Adipocyte (in vitro differentiated cells): ENCODE measurements around the gene RAB11FIP5.
"Not testable (repeated sequence)": the region's sequence is repeated elsewhere in the genome, so short reads cannot be mapped to it uniquely, and the experiment has no call there.

Experiments used
- DNase-seq: peaks from one replicate; pipeline ENCODE4 v3.0.0-alpha.2; 2015; ENCODE audit warnings: low read depth
- H3K27me3 ChIP-seq: replicated peaks from 2 replicates; pipeline ENCODE4 v1.7.0; 2013; ENCODE audit warnings: mild to moderate bottlenecking, low read length, moderate library complexity; ENCODE audit not compliant: control insufficient read depth, insufficient read depth
- H3K36me3 ChIP-seq: 2 replicates; pipeline ENCODE4 v1.7.0; 2013; ENCODE audit warnings: low read length, mild to moderate bottlenecking, moderate library complexity; ENCODE audit not compliant: control insufficient read depth, insufficient read depth, severe bottlenecking
- H3K4me1 ChIP-seq: 2 replicates; pipeline ENCODE4 v1.7.0; 2013; ENCODE audit warnings: mild to moderate bottlenecking, low read length, moderate library complexity; ENCODE audit not compliant: control insufficient read depth, insufficient read depth
- H3K4me3 ChIP-seq: 2 replicates; pipeline ENCODE4 v1.7.0; 2013; ENCODE audit warnings: mild to moderate bottlenecking, low read length, moderate library complexity
- H3K9ac ChIP-seq: 2 replicates; pipeline ENCODE4 v1.7.0; 2013; ENCODE audit warnings: mild to moderate bottlenecking, low read length, moderate library complexity
- H3K9me3 ChIP-seq: 2 replicates; pipeline ENCODE4 v1.7.0; 2013; ENCODE audit warnings: mild to moderate bottlenecking, low read length, moderate library complexity; ENCODE audit not compliant: control insufficient read depth

Gene RAB11FIP5

DNA sequence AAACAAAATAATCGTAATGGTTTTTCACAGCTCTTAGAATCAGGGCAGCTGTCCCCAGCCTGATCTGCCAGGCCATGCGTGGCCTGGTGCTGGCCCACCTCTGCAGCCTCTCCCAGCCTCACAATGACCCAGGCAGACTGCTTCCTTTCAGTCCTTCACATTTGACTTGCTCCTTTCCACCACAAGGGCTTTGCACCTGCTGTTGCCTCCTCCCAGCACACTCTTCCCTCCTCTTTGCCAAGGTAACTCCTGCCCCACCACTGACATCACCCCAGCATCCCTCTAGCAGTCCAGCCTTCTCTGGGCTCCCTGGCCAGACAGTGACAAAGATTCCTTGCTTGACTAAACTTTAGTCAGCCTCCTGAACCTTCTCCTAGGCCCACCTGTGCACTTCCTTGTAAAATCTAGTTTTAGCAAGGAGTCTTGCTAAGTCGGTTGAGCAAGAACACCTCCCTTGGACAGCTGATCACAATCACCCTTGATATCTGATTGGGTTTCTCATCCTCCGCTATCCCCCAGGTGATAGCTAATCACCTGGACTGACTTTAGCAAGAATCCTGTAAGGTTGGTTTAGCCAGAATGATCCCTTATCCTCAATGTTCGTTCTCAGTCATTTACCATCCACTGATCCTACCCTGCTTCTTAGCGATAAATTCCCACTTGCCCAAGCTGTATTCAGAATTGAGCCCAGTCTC lies 16.2 kb upstream of the RAB11FIP5 start:
- no peak overlapping the region for H3K4me3 ChIP-seq
- no peaks in the 10 kb centered on the region for H3K4me1 ChIP-seq
- no peak for DNase-seq
- no peaks in the 10 kb centered on the region for H3K9me3 ChIP-seq
- H3K9ac ChIP-seq, result no peak overlapping the region
- no peaks in the 10 kb centered on the region for H3K27me3 ChIP-seq
- H3K36me3 ChIP-seq, result no peaks in the 10 kb centered on the region

DNA sequence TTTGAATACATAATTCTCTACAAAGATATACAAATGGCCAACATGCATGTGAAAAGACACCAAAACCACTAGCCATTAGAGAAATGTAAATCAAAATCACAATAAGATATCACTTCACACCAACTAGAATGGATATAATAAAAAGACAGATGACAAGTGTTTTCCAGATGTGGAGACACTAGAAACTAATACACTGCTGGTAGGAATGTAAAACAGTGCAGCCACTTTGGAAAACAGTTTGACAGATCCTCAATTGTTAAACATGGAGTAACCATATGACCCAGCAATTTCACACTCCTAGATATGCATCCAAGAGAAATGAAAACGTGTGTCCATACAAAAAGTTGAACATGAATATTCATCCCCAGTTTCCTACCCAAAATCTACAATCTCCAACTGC lies 9.8 kb upstream of the RAB11FIP5 start:
- Histone ChIP-seq H3K4me1 (peaks cover 2% of the 10 kb centered on the region), H3K36me3 (no peaks in the 10 kb centered on the region), H3K9me3 (no peaks in the 10 kb centered on the region), H3K27me3 (no peaks in the 10 kb centered on the region), H3K4me3 (no peak overlapping the region), H3K9ac (no peak overlapping the region)
- DNase-seq, result no peak

DNA sequence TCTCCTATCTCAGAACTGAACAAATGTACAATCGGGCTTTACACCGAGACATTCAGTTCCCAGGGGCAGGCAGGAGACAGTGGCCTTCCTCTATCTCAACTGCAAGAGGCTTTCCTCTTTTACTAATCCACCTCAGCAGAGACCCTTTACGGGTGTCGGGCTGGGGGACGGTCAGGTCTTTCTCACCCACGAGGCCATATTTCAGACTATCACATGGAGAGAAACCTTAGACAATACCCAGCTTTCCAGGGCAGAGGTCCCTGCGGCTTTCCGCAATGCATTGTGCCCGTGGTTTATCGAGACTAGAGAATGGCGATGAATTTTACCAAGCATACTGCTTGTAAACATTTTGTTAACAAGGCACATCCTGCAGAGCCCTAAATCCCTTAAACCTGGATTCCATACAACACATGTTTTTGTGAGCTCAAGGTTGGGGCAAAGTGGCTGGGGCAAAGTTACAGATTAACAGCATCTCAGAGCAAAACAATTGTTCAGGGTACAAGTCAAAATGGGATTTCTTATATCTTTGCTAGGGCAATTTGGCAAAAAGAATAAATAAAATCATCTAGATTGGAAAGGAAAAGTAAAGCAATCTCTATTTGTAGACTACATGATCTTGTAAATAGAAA lies 7.0 kb upstream of the RAB11FIP5 start:
- not testable (repeated sequence) for H3K27me3 ChIP-seq, H3K4me1 ChIP-seq, H3K36me3 ChIP-seq, DNase-seq, H3K9ac ChIP-seq, H3K9me3 ChIP-seq, H3K4me3 ChIP-seq

DNA sequence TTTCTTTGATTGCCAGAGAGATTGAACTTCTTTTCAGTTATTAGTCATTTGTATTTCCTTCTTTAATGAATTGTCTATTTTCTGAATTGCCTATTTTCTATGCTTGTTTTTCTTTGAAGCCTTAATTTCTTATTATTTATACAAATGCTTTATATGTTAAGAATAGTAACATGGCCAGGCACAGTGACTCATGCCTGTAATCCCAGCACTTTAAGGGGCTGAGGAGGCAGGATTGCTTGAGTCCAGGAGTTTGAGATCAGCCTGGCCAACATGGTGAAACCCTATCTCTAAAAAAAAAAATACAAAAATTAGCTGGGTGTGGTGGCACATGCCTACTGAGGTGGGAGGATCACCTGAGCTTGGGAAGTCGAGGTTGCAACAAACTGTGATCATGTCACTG lies 4.7 kb upstream of the RAB11FIP5 start:
- H3K9me3 ChIP-seq, result no peaks in the 10 kb centered on the region
- H3K4me1 ChIP-seq, result peaks cover 6% of the 10 kb centered on the region
- H3K36me3 ChIP-seq, result no peaks in the 10 kb centered on the region
- H3K9ac ChIP-seq, result no peak overlapping the region
- peak; percentile 38 for DNase-seq
- no peaks in the 10 kb centered on the region for H3K27me3 ChIP-seq
- no peak overlapping the region for H3K4me3 ChIP-seq

DNA sequence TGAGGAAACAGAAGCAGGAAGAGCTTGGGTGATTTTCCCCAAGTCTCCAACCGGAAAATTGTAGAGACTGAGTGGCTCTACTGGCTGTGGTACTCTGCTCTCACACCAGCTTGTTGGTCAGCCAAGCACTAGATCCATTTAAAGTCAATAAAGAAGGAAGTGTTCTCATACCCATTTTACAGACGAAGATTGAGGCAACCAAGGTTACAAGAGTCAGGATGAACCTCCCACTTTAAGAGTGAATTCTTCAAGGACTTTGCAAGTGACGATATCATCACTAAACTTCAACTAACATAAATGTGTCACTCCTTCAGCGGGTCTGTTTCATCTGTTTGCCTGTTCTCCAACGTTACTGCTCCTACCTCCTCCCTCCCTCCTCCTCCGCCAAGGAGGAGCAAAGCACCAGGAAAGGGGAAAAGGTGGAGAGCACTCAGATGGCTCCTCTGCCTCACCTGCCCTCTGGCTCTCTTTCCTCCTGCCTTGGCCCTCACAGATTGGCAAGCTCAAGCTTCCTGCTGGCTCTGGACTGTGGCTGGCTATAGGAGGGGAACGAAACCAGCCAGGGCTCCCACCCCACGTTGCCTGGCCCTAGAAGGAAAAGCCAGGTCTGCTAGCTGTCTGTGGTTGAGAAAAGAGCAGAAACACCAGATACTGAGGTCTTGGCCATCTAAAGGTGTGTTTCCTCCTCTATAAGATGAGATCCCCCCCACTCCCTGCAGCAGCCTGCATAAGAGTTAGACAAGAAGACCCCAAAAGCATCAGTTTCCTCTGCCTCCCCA lies 3.6 kb upstream of the RAB11FIP5 start:
- peaks cover 6% of the 10 kb centered on the region for H3K4me1 ChIP-seq
- H3K4me3 ChIP-seq, result no peak overlapping the region
- no peaks in the 10 kb centered on the region for H3K9me3 ChIP-seq
- H3K9ac ChIP-seq, result no peak overlapping the region
- H3K27me3 ChIP-seq, result no peaks in the 10 kb centered on the region
- no peak for DNase-seq
- no peaks in the 10 kb centered on the region for H3K36me3 ChIP-seq

DNA sequence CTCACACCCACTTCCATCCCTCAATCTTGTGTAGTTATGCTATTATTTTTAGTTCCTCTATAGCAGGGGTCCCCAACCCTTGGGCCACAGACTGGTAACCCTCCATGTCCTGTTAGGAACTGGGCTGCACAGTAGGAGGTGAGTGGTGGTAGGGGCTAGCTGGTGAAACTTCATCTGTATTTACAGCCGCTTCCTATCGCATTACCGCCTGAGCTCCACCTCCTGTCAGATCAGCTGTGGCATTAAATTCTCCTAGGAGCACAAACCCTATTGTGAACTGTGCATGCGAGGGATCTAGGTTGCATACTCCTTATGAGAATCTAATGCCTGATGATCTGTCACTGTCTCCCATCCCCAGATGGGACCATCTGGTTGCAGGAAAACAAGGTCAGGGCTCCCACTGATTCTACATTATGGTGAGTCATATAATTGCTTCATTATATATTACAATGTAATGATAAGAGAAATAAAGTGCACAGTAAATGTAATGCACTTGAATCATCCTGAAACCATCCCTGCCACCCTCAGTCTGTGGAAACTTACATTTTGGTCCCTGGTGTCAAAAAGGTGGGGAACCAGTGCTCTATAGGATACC lies 1.6 kb upstream of the RAB11FIP5 start:
- Histone ChIP-seq H3K9ac (peak overlapping the region; percentile 90), H3K27me3 (no peaks in the 10 kb centered on the region), H3K36me3 (no peaks in the 10 kb centered on the region), H3K4me3 (no peak overlapping the region), H3K9me3 (no peaks in the 10 kb centered on the region), H3K4me1 (peaks cover 23% of the 10 kb centered on the region)
- peak; percentile 10 for DNase-seq

DNA sequence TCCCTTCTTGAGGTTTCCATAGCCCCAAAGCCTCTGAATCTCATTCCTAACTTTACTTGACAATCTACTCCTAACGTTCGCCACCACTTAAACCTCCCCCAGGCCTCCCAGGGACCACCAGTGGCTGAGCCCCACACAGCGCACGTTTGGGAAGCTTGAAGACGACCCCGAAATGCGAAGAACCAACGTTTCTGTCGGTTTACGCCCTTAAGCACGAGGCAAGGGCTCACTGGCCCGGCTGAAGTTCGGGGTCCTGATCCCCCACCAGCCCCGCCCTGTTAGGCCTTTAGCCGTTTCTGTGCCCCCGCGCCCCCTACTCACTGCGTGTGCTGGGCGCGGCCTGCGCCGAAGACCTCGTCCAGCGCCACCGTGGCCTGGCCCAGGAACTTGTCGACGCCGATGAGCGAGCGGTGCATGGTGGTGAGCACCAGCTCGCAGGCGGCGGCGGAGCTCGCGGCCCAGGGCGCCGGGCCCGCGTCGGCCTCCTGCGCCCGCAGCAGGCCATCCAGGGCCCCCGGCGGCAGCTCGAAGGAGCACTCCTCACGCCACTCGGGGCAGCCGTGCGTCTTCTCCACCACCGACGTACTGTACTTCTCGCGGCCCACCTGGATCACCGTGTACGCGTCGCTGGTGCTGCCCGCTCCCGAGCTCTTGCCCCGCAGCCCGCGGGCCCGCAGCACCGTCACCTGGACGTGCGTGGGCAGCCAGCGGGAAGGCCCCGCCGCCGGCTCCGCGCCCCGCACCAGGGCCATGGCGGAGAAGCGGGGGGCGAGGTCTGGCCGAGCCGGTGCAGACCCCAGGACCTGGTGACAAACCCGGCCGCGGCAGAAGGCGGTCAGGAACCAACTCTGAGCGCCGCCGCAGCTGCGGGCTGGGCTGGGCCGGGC lies 479 bp downstream of the RAB11FIP5 start:
- Histone ChIP-seq H3K27me3 (no peaks in the 10 kb centered on the region), H3K9ac (peak overlapping the region; percentile 97), H3K36me3 (no peaks in the 10 kb centered on the region), H3K9me3 (no peaks in the 10 kb centered on the region), H3K4me3 (peak overlapping the region; percentile 93), H3K4me1 (peaks cover 26% of the 10 kb centered on the region)
- DNase-seq, result peak; percentile 74

DNA sequence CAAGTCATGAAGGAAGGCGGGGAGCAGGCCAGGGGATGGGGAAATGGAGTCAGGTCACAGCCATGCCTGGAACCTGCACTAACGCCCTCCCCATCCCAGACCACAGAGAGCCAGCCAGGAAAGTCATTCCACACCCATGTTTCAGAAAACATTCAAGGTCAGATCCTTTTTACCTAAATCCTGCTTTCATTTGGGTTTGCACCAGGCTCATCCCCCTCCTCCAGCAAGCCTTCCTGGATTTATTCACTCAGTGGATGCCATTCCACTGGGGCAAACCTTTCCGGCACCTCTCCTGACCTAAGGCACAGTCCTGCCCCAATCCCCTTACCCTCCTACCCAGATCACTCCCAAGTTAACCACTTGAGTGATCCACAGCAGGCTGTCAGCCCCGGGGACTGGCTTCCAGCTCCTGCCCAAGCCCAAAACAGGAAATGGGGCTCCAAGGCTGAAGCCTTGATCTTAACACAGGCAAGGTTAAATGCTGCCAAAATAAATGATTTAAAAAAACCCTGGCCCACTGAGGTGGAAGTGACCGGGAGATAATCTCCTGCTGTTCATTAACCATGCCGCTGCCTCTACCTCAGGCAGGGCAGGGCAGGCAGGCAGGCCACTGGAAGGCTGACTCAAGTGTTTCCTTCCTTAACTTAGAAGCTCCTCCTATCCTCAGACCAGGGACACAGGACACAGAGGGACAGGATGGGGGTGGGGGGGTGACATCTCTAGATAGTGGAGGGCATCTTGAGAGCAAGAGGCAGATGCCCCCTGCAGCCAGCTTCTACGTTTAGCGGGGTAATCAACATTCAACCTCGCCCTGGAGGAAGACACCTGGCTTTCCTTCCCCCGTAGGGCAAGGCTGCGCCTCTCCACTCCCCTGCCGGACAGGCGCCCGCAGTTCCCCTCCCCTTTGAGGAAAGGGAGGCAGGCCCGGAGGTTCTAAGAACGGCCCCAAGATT lies 1.4 kb downstream of the RAB11FIP5 start:
- H3K9ac ChIP-seq, result peak overlapping the region; percentile 97
- peak; percentile 64 for DNase-seq
- peak overlapping the region; percentile 93 for H3K4me3 ChIP-seq
- H3K36me3 ChIP-seq, result no peaks in the 10 kb centered on the region
- no peaks in the 10 kb centered on the region for H3K9me3 ChIP-seq
- H3K27me3 ChIP-seq, result no peaks in the 10 kb centered on the region
- H3K4me1 ChIP-seq, result peaks cover 36% of the 10 kb centered on the region

DNA sequence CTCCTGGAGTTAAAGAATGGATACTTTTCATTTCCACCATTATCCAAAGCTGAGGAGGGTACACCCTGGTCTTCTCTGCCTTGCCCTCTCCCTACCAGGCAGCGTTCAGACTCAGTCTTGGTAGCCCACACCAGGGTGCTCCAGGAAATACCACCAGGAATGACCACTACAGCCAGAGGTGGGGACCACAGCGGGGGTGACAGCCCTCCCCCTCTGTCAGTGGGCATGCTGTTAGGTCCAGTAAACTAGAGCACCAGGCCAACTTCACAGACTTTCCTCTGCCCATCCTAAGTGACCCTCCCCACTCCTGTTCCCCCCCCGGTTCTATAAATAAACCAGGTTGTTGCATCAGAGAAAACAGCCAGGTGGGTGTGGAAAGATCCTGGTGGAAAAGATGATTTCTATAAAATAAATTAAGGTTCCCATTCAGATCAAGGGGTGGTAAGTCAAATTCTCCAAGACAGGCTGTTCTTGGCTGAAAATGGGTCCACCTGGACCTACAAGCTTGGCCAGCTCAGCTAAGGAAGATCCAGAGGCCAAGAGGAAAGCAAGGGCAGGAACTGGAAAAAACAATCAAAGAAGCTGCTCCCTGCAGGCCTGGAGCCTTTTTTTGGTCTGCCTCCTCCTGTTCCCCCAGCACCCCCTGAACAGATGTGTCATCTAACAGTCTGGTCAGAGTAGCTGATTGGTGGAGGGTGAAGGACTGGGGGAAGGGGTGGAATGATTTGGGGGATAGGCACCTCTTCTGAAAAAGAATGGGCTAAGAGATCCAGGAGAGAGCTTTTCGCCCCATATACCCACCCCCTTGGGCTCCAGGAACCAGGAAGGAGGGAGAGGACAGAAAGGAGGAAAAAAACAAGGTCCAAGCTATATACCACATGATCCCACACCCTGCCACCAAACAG lies 2.3 kb downstream of the RAB11FIP5 start:
- Histone ChIP-seq H3K4me1 (peaks cover 45% of the 10 kb centered on the region), H3K27me3 (no peaks in the 10 kb centered on the region), H3K4me3 (peak overlapping the region; percentile 93), H3K36me3 (no peaks in the 10 kb centered on the region), H3K9ac (peak overlapping the region; percentile 97), H3K9me3 (no peaks in the 10 kb centered on the region)
- peak; percentile 62 for DNase-seq
